ENCODE data around the gene ASIC2. TPM values are rescaled to one million over a fixed set of nuclear protein-coding genes. Genes with fewer than 3 reads are reported as not detected.

ASIC2 gene
- total and polyA plus RNA-seq, 3 experiments from 2014 or later, result not detected

DNA sequence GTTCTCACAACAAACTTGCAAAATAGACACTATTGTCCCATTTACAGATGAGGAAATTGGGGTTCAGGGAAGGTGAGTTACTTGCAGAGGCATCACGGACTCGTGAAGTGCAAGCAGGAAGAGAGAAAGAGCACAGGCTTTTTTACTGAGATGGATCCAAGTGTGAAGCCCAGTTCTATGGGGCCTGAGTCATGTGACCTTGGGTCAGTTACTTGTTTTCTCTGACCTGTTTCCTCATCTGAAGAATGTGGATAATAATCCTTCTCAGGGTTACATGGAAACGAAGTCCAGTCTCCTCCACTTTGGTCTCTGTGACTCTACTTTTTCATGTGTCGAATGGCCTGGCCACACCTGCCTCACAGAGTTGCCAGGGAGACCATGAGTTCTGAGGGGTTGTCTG, 167.0 kb downstream of the ASIC2 start:
- POLR2A ChIA-PET, result no interaction called here
- H3K4me1 Mint-ChIP-seq, result no peaks in the 10 kb centered on the region
- peaks cover 12 to 50% of the 10 kb centered on the region in 2 donors for H3K27me3 Mint-ChIP-seq
- no peak overlapping the region for H3K27ac Mint-ChIP-seq
- peaks cover 0 to 3% (median 0%) of the 10 kb centered on the region in 3 donors for H3K36me3 Mint-ChIP-seq
- Histone ChIP-seq H3K27ac (ENCODE audit: low read depth, low read length) (no peak overlapping the region), H3K4me1 (ENCODE audit: insufficient read depth, low read length) (no peaks in the 10 kb centered on the region), H3K36me3 (ENCODE audit: insufficient read depth, low read length) (no peaks in the 10 kb centered on the region), H3K4me3 (ENCODE audit: low read length) (no peak overlapping the region), H3K9me3 (ENCODE audit: low read length) (no peaks in the 10 kb centered on the region), H3K27me3 (ENCODE audit: insufficient read depth, low read length, poor library complexity, severe bottlenecking) (peaks cover 6% of the 10 kb centered on the region)
- H3K4me3 Mint-ChIP-seq, result no peak overlapping the region
- CTCF ChIA-PET, result no interaction called here
- no peaks in the 10 kb centered on the region for H3K9me3 Mint-ChIP-seq
- DNase-seq, result no peak

DNA sequence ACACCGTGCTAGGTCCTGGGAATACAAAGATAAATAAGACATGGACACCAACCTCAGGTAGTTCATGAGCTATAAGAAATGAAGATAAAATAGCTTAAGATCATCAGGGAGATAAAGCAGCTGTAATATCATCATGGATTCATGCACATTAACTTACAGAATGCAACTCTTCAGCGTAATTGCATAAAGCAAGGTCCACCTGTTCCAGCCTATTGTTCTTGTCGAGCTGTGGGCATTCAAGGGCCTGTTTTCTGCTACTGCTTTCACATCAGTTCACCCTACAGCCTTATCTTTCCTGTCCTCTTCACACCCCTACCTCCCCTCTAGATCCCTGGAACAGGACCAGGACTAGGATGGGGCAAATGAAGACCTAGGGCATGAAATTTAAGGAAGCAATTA, 167.5 kb downstream of the ASIC2 start:
- Histone ChIP-seq H3K4me3 (ENCODE audit: low read length) (no peak overlapping the region), H3K4me1 (ENCODE audit: insufficient read depth, low read length) (no peaks in the 10 kb centered on the region), H3K36me3 (ENCODE audit: insufficient read depth, low read length) (no peaks in the 10 kb centered on the region), H3K27me3 (ENCODE audit: insufficient read depth, low read length, poor library complexity, severe bottlenecking) (peaks cover 2% of the 10 kb centered on the region), H3K9me3 (ENCODE audit: low read length) (no peaks in the 10 kb centered on the region), H3K27ac (ENCODE audit: low read depth, low read length) (no peak overlapping the region)
- Mint-ChIP-seq H3K9me3 (no peaks in the 10 kb centered on the region), H3K4me1 (no peaks in the 10 kb centered on the region), H3K27me3 (peaks cover 15 to 49% of the 10 kb centered on the region in 2 donors), H3K36me3 (peaks cover 0 to 3% (median 0%) of the 10 kb centered on the region in 3 donors), H3K27ac (no peak overlapping the region), H3K4me3 (no peak overlapping the region)
- POLR2A ChIA-PET, result no interaction called here
- CTCF ChIA-PET, result no interaction called here
- no peak for DNase-seq

DNA sequence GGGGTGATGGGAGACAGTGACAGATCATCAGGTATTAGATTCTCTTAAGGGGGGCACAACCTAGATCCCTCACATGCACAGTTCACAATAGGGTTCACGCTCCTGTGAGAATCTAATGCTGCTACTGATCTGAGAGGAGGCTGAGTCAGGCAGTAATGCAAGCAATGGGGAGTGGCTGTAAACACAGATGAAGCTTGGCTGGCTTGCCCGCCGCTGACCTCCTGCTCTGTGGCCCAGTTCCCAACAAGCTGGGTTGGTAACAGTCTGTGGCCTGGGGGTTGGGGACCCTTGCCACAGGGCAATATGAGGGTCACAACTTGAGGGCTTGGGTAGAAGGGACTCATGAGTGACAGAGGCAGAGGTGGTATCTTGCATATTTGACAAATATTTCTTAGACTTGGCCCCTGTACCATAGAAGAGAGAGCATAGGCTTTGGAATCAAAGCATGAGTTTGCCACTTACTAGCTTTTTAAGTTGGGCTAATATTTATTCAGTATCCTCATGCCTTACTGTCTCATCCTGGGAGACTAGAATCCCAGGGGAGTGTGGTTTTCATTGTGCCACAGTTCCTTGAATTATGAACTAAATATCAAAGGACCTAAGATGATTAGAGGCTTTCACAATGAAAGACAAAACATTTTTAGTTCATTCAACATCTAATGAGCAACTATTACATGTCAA, 168.1 kb downstream of the ASIC2 start:
- Mint-ChIP-seq H3K4me1 (no peaks in the 10 kb centered on the region), H3K27me3 (peaks cover 15 to 47% of the 10 kb centered on the region in 2 donors), H3K36me3 (peaks cover 0 to under 1% (median 0%) of the 10 kb centered on the region in 3 donors), H3K27ac (no peak overlapping the region), H3K9me3 (no peaks in the 10 kb centered on the region), H3K4me3 (no peak overlapping the region)
- Histone ChIP-seq H3K36me3 (ENCODE audit: insufficient read depth, low read length) (no peaks in the 10 kb centered on the region), H3K4me1 (ENCODE audit: insufficient read depth, low read length) (no peaks in the 10 kb centered on the region), H3K27me3 (ENCODE audit: insufficient read depth, low read length, poor library complexity, severe bottlenecking) (no peaks in the 10 kb centered on the region), H3K4me3 (ENCODE audit: low read length) (no peak overlapping the region), H3K9me3 (ENCODE audit: low read length) (no peaks in the 10 kb centered on the region), H3K27ac (ENCODE audit: low read depth, low read length) (no peak overlapping the region)
- DNase-seq, result no peak
- CTCF ChIA-PET, result no interaction called here
- POLR2A ChIA-PET, result no interaction called here

- Mint-ChIP-seq H3K27me3 (peaks cover 11 to 39% of the 10 kb centered on the region in 2 donors), H3K9me3 (no peaks in the 10 kb centered on the region), H3K27ac (no peak overlapping the region), H3K4me1 (no peaks in the 10 kb centered on the region), H3K36me3 (no peaks in the 10 kb centered on the region), H3K4me3 (no peak overlapping the region)
- Histone ChIP-seq H3K36me3 (ENCODE audit: insufficient read depth, low read length) (no peaks in the 10 kb centered on the region), H3K27me3 (ENCODE audit: insufficient read depth, low read length, poor library complexity, severe bottlenecking) (no peaks in the 10 kb centered on the region), H3K4me3 (ENCODE audit: low read length) (no peak overlapping the region), H3K4me1 (ENCODE audit: insufficient read depth, low read length) (no peaks in the 10 kb centered on the region), H3K27ac (ENCODE audit: low read depth, low read length) (no peak overlapping the region), H3K9me3 (ENCODE audit: low read length) (no peaks in the 10 kb centered on the region)
- no peak for DNase-seq
- ChIA-PET POLR2A (no interaction called here), CTCF (no interaction called here)
Observed at GRCh38 chr17:33124185-33124584, 168.9 kb downstream of the ASIC2 start.

GRCh38 chr17:33121756-33122155, 171.3 kb downstream of the ASIC2 start:
- Mint-ChIP-seq H3K27me3 (peaks cover 11 to 30% of the 10 kb centered on the region in 2 donors), H3K36me3 (no peaks in the 10 kb centered on the region), H3K4me3 (no peak overlapping the region), H3K9me3 (no peaks in the 10 kb centered on the region), H3K27ac (no peak overlapping the region), H3K4me1 (no peaks in the 10 kb centered on the region)
- no peaks in the 10 kb centered on the region for H3K4me1 ChIP-seq (ENCODE audit: insufficient read depth, low read length)
- POLR2A ChIA-PET, result no interaction called here
- DNase-seq, result no peak
- H3K36me3 ChIP-seq (ENCODE audit: insufficient read depth, low read length), result no peaks in the 10 kb centered on the region
- no peak overlapping the region for H3K4me3 ChIP-seq (ENCODE audit: low read length)
- H3K9me3 ChIP-seq (ENCODE audit: low read length), result no peaks in the 10 kb centered on the region
- H3K27ac ChIP-seq (ENCODE audit: low read depth, low read length), result no peak overlapping the region
- CTCF ChIA-PET, result no interaction called here
- no peaks in the 10 kb centered on the region for H3K27me3 ChIP-seq (ENCODE audit: insufficient read depth, low read length, poor library complexity, severe bottlenecking)

DNA sequence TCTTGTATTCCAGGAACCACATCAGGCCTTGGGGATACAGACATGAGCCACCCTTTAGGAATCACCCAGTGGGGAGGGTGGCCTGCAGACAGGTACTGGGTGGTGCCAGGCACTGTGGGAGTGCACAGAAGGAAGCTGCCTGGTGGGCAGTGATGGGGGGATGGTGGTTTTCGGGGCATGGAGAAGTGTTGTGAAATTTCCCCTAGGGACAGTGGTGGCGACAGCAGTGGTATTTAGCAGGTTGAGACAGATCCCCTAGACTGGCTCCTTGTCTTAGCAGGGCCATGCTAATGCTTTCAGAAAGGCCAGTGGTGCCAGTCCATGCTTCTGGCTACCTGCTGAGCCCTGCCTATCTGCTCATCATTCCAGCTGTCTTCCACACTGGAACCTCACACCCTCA, 171.8 kb downstream of the ASIC2 start:
- Histone ChIP-seq H3K4me3 (ENCODE audit: low read length) (no peak overlapping the region), H3K27ac (ENCODE audit: low read depth, low read length) (no peak overlapping the region), H3K27me3 (ENCODE audit: insufficient read depth, low read length, poor library complexity, severe bottlenecking) (no peaks in the 10 kb centered on the region), H3K4me1 (ENCODE audit: insufficient read depth, low read length) (no peaks in the 10 kb centered on the region), H3K36me3 (ENCODE audit: insufficient read depth, low read length) (no peaks in the 10 kb centered on the region), H3K9me3 (ENCODE audit: low read length) (no peaks in the 10 kb centered on the region)
- peaks cover 10 to 30% of the 10 kb centered on the region in 2 donors for H3K27me3 Mint-ChIP-seq
- no peaks in the 10 kb centered on the region for H3K36me3 Mint-ChIP-seq
- H3K4me3 Mint-ChIP-seq, result no peak overlapping the region
- no peak for DNase-seq
- H3K9me3 Mint-ChIP-seq, result no peaks in the 10 kb centered on the region
- H3K4me1 Mint-ChIP-seq, result no peaks in the 10 kb centered on the region
- ChIA-PET POLR2A (no interaction called here), CTCF (no interaction called here)
- H3K27ac Mint-ChIP-seq, result no peak overlapping the region

DNA sequence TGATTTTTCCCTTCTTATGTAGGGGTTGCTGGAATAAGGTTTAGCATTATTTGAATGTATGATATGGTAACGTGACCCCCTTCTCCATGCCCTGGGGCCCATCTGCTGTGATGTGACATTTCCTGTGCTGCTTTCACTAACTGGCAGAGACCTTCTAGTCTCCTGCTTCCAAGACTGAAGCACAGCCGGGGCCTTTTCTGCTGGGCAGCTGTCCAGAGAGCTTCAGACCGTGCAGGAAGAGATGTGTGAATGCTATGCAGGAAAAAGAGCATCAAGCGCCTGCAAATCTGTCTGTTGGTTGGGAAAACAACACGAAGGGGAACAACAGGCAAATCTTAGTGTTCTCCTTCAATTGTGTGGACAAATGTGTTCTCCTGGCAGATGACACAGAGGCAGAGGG, 173.0 kb downstream of the ASIC2 start:
- H3K4me1 ChIP-seq (ENCODE audit: insufficient read depth, low read length), result no peaks in the 10 kb centered on the region
- Mint-ChIP-seq H3K27ac (no peak overlapping the region), H3K27me3 (peaks cover 9 to 30% of the 10 kb centered on the region in 2 donors), H3K4me3 (no peak overlapping the region), H3K36me3 (no peaks in the 10 kb centered on the region), H3K4me1 (no peaks in the 10 kb centered on the region), H3K9me3 (no peaks in the 10 kb centered on the region)
- H3K36me3 ChIP-seq (ENCODE audit: insufficient read depth, low read length), result no peaks in the 10 kb centered on the region
- DNase-seq, result no peak
- H3K27ac ChIP-seq (ENCODE audit: low read depth, low read length), result no peak overlapping the region
- H3K4me3 ChIP-seq (ENCODE audit: low read length), result no peak overlapping the region
- POLR2A ChIA-PET, result no interaction called here
- no peaks in the 10 kb centered on the region for H3K27me3 ChIP-seq (ENCODE audit: insufficient read depth, low read length, poor library complexity, severe bottlenecking)
- H3K9me3 ChIP-seq (ENCODE audit: low read length), result no peaks in the 10 kb centered on the region
- CTCF ChIA-PET, result no interaction called here

DNA sequence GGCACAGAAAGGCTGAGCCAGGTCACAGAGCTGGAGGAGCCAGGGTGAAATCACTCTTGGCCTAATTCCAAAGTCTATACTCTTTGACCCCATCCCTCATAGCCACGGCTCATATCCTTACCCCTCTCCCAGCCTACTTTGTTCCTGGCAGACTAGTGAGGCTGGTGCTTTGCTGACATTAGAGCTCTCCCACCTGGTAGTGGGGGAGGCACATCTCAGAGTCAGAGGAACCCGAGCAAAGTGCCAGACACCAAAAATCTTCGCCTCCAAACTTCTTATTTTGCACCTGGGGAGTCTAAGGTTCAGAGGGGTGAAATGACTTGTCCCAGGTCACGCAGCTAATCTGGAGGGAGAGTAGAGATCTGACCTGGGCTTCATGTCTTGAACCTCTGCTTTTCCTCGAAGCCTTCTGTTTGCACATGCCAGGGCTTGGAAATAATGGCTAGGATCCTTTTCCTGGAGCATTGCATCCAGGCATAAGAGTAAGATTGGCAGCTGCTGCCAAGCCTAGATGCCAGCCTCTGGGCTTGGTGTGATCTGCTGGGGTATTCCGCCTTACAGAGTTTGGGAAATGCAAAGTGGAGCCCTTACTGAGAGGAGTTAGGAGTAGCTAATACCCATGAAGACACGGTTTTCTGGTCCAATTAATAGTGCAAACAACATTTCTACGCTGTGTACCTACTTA, 174.6 kb downstream of the ASIC2 start:
- H3K27me3 Mint-ChIP-seq, result peaks cover 9 to 31% of the 10 kb centered on the region in 2 donors
- H3K27me3 ChIP-seq (ENCODE audit: insufficient read depth, low read length, poor library complexity, severe bottlenecking), result no peaks in the 10 kb centered on the region
- H3K36me3 ChIP-seq (ENCODE audit: insufficient read depth, low read length), result no peaks in the 10 kb centered on the region
- no peaks in the 10 kb centered on the region for H3K36me3 Mint-ChIP-seq
- no peak overlapping the region for H3K27ac ChIP-seq (ENCODE audit: low read depth, low read length)
- ChIA-PET POLR2A (no interaction called here), CTCF (no interaction called here)
- DNase-seq, result no peak
- no peaks in the 10 kb centered on the region for H3K4me1 ChIP-seq (ENCODE audit: insufficient read depth, low read length)
- H3K27ac Mint-ChIP-seq, result no peak overlapping the region
- no peaks in the 10 kb centered on the region for H3K9me3 ChIP-seq (ENCODE audit: low read length)
- H3K4me3 Mint-ChIP-seq, result no peak overlapping the region
- H3K4me3 ChIP-seq (ENCODE audit: low read length), result no peak overlapping the region
- H3K9me3 Mint-ChIP-seq, result no peaks in the 10 kb centered on the region
- H3K4me1 Mint-ChIP-seq, result no peaks in the 10 kb centered on the region

Measured in CD8-positive, alpha-beta memory T cell (primary cell).